RCC 7860 (cell line): ENCODE data around the gene HS2ST1.
"Not testable (repeated sequence)": the region's sequence is repeated elsewhere in the genome, so short reads cannot be mapped to it uniquely, and the experiment has no call there.

Experiments
- DNase-seq: peaks from one replicate; pipeline ENCODE4 v3.0.0-alpha.2; 2015; ENCODE audit warnings: low spot score
- FAIRE-seq: peaks from 2 replicates; lab custom pipeline; 2012; peaks lifted over from hg19 to GRCh38; lab: Jason Lieb, UNC

The HS2ST1 gene

DNA sequence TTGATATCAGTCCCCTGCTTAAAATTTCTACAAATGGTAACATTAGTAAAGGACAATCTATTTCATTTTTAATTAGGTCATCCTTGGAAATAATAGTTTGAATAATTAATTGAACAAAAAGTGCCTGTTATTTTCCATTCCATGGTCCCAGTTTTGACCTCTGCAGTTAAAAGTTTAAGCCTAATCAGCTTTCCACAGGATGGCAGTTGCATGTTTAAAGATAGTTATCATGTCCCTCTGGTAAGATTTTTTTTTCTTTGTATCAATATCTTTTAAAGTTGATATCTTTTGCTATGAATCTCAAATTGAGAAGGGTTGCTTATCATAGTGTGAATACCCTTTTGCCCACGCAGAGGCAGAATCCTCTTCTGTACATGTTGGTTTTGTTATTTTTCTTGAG lies 90.4 kb downstream of the HS2ST1 start:
- no peak for FAIRE-seq
- DNase-seq = no peak

GRCh38 chr1:87007323-87007722 lies 92.9 kb downstream of the HS2ST1 start:
- FAIRE-seq (no peak), DNase-seq (no peak)

- FAIRE-seq, DNase-seq: not testable (repeated sequence)
Observed at GRCh38 chr1:87013385-87013784, 99.0 kb downstream of the HS2ST1 start.

DNA sequence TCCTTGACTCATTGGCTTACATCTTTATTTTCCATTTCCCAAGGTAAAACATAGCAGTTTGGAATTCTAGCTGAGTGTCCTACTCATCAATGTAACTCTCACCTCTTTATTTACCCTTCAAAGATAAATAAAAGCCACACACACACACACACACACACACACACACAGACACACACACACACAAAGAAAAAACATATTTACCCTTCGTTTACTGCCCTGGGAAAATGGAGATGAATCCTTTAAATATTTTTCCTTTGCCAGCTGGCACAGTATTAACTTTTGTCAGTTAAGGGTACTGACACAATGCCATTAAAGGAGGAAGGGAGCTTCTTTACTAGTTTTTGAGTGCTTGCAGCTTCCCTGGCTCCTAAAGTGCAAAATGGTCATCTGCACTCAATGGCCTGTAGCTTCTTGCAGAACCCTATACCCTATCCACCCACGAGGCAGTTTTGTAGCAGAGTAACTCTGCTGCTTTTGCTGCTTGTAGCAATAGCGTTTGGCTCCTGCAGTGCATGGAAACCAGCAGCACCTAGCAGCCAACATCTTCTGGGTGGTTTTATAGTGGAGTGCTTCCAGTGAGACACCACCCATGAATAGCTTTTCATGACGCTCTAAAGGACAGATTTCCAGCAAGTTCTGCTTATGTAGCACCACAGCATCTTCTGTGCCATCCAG lies 103.7 kb downstream of the HS2ST1 start:
- DNase-seq (no peak), FAIRE-seq (no peak)

- DNase-seq (no peak), FAIRE-seq (no peak)
Observed at GRCh38 chr1:87023326-87023725, 108.9 kb downstream of the HS2ST1 start.

DNA sequence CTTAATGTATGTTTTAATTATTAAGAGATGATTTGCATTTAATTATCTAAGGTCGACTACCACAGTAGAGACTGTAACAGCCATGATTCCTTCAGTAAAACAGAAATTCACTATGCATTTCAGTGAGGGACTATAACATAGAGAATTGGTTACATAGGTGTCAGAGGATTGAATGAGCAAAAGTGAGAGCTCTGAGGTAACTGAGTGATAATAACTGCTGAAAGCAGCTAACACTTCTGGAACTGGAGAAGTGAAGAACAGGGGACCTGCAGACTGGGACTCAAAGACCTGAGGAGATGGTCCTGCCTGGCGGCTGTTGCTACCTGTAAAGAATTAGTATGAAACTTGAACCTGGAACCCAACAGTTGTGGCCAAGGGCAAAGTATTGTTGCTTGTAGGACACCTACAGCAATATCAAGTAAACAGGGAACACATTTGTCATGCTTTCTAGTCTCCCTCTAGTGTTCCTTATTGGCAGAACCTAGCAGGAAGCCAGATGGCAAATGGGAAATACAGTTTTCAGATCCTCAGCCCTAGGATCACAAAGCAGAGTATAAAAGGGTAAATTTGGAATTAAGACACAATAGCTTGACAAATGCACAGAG lies 110.6 kb downstream of the HS2ST1 start:
- FAIRE-seq (peak; percentile 7), DNase-seq (peak; percentile 21)

GRCh38 chr1:87027561-87027960 lies 113.1 kb downstream of the HS2ST1 start:
- not testable (repeated sequence) for FAIRE-seq, DNase-seq

DNA sequence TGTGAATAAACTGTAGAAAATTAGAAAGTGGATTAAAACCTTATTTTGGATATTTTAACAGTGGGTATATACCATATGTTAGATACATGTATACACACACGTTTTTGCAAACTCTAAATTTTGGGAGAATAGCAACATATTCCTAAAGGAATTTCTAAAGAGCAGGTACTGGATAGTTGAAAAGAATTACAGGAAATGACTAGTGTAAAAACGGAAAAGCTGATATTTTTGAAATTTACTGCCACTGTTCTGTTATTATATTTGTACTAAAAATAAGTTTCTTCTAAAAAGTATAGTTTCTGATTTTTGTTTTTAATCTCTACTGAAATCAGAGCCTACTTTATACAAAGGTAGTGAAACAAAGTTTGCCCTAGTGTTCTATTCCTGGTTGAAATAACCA lies 114.1 kb downstream of the HS2ST1 start:
- FAIRE-seq (no peak), DNase-seq (no peak)

DNA sequence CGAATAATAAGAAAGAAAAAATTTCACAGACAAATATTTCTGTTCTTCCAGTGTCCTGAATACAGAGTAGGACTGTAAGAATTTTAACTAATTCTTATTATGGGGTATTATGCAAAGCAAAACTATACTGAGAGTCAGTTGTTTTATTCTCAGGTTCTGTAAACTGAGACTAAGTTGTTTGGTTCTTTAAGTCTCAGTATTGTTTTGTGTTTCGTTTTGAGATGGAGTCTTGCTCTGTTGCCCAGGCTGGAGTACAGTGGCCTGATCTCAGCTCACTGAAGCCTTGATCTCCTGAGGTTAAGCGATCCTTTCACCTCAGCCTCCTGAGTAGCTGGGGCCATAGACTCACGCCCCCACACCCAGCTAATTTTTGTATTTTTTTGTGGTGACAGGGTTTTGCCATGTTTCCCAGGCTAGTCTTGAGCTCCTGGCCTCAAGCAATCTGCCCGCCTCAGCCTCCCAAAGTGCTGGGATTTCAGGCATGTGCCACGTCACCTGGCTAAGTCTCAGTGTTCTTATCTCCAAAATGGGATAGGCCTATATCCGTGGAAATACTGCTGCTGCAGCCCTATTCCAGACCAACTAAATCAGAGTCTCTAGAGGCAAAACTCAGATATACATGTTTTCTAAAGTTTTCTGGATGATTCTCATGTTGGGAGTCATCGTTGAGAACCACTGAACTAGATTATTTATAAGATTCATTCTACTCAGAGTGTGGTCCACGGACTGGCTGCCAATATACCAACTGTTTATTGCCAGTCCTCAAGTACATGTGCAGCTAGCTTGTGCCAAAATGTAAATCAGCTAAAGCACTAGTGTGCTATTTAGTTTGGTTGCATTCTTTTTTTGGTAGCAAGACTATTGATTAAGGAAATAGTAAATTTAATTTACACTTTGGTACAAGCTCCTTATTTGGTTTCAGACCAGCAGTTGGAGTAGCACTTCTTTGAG lies 116.6 kb downstream of the HS2ST1 start:
- DNase-seq (no peak), FAIRE-seq (no peak)

DNA sequence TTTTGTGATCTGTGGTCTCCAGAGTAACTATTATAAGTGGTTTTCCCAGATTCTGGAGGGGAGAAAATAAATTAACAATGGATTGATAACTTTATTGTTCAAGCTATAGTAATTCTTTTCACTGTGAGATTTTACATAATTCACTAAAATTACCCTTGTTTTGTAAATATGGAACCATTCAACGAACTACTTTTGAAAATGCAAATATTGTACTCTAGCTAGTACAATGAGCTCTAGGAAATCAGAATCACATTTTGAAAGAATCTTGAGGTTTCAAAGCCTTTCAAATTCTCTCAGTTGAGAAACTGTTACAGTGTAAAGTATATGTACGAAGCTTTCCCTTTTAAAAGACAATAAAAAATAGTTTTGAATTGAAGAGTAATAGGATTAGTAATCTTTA lies 119.9 kb downstream of the HS2ST1 start:
- FAIRE-seq = no peak
- no peak for DNase-seq

- DNase-seq = no peak
- no peak for FAIRE-seq
Observed at GRCh38 chr1:87039096-87039495, 124.7 kb downstream of the HS2ST1 start.

DNA sequence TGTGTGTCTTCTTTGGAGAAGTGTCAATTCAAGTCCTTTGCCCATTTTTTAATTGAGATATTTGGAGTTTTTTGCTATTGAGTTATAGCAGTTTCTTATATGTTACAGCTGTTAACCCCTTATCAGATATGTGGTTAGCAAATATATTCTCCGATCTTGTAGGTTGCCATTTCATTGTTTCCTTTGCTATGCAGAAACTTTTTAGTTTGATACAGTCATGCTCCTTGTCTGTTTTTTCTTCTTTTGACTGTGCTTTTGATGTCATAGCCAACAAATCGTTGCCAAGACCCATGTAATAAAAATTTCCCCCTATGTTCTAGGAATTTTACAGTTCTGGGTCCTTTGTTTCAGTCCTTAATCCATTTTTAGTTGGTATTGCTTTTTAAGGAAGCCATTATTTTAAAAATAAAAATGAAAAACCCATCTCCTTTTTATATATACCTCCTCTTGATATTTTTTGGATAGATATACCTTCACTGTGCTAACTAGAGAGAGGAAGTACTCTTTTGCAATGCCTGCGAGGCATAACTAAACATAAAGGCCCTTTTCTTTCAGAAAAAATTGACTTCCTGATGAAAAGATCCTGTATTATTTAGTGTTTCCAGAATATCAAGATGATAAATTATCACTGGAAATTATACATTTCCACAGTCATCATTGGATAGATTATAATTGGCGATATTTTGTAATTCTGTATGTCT lies 127.8 kb downstream of the HS2ST1 start:
- no peak for FAIRE-seq
- DNase-seq = no peak

- FAIRE-seq = no peak
- DNase-seq = no peak
Observed at GRCh38 chr1:87044424-87044823, 130.0 kb downstream of the HS2ST1 start.

DNA sequence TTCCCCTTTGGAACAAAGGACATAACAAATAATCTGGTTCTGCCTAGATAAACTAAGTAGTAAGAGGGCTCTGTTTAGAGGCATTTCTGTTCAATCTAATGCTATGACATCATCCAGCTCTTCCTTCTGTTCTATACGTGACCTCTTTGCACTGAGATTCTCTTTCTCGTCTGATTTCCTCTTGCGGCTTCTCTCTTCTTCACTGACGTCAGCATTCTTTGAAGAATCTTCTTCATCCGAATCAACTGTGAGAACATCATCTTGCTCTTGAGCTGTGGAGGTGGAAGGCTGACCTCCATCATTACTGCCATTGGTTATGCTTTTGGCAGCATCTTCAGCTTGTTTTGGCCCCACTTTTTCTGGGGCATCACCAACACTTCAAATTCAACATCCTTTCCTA lies 130.4 kb downstream of the HS2ST1 start:
- DNase-seq = no peak
- FAIRE-seq = no peak

GRCh38 chr1:87045761-87046304 lies 131.4 kb downstream of the HS2ST1 start:
- DNase-seq = no peak
- no peak for FAIRE-seq

- DNase-seq (no peak), FAIRE-seq (no peak)
Observed at GRCh38 chr1:87046951-87047350, 132.5 kb downstream of the HS2ST1 start.

DNA sequence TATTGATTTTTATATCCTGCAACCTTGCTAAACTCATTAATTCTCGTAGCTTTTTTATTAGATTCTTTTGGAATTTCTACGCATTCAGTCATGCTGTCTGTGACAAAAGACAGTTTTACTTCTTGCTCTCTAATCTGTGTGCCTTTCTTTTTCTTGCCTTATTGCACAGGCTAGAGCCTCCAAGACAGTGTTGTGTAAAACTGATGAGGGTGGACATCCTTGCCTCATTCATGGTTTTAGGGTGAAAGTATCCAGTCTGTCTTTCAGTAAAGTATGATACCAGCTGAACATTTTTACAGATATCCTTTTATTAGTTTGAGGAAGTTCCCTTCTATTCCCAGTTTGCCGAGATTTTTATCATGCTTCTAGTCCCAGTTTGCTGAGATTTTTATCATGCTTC lies 133.8 kb downstream of the HS2ST1 start:
- DNase-seq (no peak), FAIRE-seq (no peak)

- FAIRE-seq = no peak
- no peak for DNase-seq
Observed at GRCh38 chr1:87051965-87052364, 137.5 kb downstream of the HS2ST1 start.

DNA sequence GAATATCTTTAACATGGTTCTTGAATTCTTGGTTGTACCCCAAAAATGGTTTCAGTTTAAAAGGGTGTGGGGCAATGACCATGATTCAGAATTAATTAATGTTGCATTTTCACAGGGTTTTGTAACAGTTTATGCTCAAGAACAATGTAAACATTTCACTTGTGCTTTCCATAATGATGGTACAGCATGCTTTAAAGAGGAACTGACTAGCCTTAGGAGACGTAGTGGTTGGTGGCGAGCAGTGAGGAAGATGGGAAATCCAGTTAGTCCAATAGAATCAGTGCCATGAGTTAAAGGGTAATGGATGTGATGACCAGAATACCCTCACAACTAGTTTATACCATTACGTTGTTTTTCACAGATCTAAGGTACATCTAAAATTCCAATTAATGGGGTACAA lies 138.0 kb downstream of the HS2ST1 start:
- no peak for FAIRE-seq
- DNase-seq = no peak

DNA sequence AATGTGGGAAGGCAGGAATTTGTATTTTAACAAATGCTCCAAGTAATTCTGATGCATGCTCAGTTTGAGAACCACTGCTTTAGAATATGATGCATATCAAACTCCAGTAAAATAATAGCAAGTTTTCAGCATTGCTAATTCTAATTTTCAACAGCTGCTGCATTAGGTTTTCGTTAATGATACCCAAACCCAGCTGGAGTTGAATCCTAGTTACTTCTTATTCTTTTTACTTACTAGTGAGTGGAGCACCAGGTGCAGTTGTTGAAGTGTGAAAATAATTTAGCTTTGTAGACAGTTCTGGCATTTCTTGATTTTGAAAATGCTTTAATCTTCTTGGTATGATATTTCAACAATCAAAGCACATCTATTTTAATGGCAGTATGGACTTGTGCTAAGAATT lies 138.5 kb downstream of the HS2ST1 start:
- no peak for FAIRE-seq
- no peak for DNase-seq

DNA sequence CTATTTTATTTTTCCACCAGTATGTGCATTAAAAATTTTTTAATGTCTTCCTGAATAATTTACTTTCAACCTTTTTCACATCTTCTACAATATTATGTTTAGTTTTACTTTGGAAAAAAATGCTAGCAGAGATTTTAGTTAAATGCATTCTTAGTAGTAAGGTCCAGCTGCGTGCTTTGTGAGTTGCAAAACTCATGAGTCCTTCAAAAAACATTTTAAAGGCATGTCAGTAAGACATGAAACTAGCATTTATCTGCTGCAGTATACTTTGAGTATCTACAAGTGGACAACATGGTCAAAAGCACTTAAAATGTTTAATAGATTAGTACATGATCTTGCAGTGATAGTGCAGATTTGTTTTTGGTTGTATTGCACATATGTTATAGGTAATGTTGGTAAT lies 139.0 kb downstream of the HS2ST1 start:
- no peak for FAIRE-seq

More for the DNA sequence above, 139.0 kb downstream of the HS2ST1 start:
- DNase-seq = no peak
